Retinal pigment epithelial cell (primary cell): ENCODE data around the gene DEDD.

Experiments used
- DNase-seq: peaks from one replicate; pipeline ENCODE4 v3.0.0-alpha.2; 2010; ENCODE audit warnings: low read depth
- H3K4me3 ChIP-seq: 2 replicates; pipeline ENCODE4 v1.5.1; 2011; ENCODE audit warnings: mild to moderate bottlenecking, low read length, control low read depth, moderate library complexity
- CTCF ChIP-seq: conservative IDR thresholded peaks from 2 replicates; pipeline ENCODE4 v1.5.1; 2011; ENCODE audit warnings: low read depth, low read length, control low read depth, inconsistent platforms

The DEDD gene

GRCh38 chr1:161128591-161129420, 3.7 kb downstream of the DEDD start:
- TF ChIP-seq CTCF, result no peak
- H3K4me3 ChIP-seq, result no peak overlapping the region
- DNase-seq, result no peak

- DNase-seq, result no peak
- H3K4me3 ChIP-seq, result no peak overlapping the region
- no peak for TF ChIP-seq CTCF
Observed at GRCh38 chr1:161127649-161128048, 4.8 kb downstream of the DEDD start.

- DNase-seq, result no peak
- H3K4me3 ChIP-seq, result no peak overlapping the region
- TF ChIP-seq CTCF, result no peak
Observed at GRCh38 chr1:161122967-161123366, 9.5 kb downstream of the DEDD start.

DNA sequence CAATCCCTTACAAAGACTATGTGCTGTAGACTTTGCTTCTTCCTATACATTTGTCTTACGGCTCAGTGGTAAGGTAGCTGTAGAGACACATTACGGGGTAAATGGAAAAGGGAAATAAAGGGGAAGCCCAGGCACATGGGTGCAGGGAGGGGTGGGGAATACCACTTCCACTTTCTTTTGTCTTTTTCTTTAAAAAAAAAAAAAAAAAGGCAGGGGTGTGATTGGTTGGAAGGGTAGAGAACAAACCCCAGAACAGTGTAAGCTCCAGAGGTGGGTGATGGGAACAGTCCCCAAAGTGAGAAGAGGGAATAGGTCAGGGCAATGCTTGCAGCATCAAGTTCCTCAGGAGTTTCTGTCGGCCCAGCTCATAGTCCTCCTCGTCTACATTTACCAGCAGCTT, 10.6 kb downstream of the DEDD start:
- no peak overlapping the region for H3K4me3 ChIP-seq
- no peak for DNase-seq
- no peak for TF ChIP-seq CTCF

DNA sequence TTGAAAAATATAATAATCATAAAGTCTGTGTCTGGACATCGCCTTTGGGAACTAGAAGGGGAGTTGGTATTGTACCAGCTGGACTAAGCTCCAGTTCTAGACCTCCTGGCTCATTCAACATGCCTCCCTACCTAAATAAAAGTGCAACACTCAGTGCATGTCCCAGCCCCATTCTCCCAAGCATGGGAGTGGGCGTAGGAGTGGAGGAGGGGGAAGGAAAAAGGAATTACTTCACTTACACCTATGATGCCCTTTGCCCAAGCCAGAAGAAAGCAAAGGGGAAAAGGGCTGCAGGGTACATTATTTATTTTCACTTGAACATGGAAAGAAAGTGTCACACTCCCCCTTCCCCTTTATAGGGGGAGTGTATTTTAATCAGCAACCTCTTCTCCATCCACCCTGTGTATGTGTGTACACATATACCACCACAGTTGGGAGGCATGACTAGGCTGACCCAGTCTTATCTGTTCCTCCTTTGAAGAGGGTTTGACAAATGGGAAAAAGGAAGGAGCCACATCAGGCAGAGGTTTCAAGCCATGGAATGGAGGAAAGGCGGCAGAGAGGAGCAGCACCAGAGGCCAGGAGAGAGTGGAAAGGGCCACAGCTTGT, 11.3 kb downstream of the DEDD start:
- DNase-seq, result no peak
- no peak for TF ChIP-seq CTCF
- H3K4me3 ChIP-seq, result no peak overlapping the region

DNA sequence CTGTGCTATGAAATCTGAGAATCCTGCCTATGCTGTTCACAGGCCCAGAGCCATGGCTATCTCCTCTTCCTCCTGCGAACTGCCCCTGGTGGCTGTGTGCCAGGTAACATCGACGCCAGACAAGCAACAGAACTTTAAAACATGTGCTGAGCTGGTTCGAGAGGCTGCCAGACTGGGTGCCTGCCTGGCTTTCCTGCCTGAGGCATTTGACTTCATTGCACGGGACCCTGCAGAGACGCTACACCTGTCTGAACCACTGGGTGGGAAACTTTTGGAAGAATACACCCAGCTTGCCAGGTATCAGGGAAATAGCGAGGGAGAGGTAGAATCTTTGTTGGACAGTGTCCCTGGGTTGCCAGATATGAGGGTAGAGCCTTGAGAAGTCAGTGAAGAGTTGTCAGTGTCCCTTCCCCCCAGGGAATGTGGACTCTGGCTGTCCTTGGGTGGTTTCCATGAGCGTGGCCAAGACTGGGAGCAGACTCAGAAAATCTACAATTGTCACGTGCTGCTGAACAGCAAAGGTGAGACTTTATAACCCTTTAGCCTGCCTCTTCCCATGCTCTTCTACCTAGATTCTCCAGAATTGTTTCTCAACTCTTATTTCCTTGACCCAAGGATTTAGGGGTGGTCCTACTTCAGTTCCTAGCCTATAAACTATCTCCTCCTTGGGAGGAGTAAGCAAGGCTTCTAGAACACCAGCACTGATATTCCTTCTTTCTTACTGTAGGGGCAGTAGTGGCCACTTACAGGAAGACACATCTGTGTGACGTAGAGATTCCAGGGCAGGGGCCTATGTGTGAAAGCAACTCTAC, 13.2 kb downstream of the DEDD start:
- peak; percentile 56 for TF ChIP-seq CTCF
- peak; percentile 48 for DNase-seq
- peak overlapping the region; percentile 100 for H3K4me3 ChIP-seq
